GM19239 (cell line): ENCODE results near the gene SACS.
"Not testable (repeated sequence)": the region's sequence is repeated elsewhere in the genome, so short reads cannot be mapped to it uniquely, and the experiment has no call there.

Source experiments
- DNase-seq: peaks from one replicate; pipeline ENCODE4 v3.0.0; 2011; ENCODE audit warnings: low spot score; ENCODE audit not compliant: insufficient read length
- FAIRE-seq: peaks from 2 replicates; lab custom pipeline; 2011; peaks lifted over from hg19 to GRCh38; lab: Jason Lieb, UNC

SACS gene

DNA sequence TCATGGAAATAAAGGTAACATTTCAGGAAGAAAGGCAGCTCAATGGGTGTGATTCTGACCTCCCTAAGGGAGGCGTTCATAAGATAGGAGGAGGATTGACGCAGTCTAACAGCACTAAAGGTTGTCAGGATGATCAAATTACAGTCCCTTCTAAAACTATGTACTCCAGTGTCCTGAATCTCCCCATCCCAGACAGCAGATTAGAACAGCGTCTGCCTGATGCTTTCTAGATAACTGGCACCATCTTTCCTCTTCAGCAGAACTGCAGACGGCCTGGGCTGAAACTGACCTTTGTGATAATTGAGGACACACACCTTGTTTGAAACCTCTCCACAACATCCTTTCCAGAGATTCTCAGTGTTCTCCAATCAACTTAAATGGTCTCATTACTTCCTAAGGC lies 25.5 kb upstream of the SACS start:
- DNase-seq (no peak), FAIRE-seq (no peak)

DNA sequence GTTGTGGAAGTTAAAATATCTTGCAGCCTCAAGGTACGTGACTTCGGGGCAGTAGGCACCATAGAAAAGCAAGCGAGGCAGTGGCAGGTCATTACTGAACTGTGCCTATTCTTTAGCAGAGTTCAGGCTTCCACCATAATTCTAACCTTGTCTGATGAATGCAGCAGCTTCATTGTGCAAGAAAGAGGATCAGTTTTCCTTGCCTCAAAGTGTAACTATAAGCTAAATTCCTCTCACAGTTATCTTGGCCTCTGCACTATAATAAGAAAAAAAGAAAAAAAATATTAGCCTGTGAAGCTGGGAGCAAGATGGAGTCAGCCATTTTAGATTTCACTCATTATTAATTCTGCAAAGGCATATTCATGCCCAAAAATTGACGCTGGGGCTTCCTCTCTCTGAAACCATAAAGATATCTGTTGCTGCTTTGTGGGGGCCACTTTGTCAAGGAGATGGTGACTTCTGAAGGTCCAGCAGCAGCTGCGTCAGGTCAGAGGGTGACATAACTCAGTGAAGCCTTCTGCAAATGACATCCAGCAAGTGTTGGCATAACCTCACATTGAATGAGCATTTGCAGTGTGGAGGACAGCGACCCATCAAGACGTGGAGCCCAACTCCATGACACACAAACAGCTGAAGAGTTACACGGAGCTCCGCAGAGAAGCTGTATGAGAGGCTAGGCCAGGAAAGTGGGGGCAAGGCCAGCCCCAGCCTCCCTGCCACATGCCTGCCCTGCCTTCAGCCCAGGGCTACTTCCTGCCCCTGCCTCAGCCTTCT lies 23.1 kb upstream of the SACS start:
- no peak for FAIRE-seq
- no peak for DNase-seq

DNA sequence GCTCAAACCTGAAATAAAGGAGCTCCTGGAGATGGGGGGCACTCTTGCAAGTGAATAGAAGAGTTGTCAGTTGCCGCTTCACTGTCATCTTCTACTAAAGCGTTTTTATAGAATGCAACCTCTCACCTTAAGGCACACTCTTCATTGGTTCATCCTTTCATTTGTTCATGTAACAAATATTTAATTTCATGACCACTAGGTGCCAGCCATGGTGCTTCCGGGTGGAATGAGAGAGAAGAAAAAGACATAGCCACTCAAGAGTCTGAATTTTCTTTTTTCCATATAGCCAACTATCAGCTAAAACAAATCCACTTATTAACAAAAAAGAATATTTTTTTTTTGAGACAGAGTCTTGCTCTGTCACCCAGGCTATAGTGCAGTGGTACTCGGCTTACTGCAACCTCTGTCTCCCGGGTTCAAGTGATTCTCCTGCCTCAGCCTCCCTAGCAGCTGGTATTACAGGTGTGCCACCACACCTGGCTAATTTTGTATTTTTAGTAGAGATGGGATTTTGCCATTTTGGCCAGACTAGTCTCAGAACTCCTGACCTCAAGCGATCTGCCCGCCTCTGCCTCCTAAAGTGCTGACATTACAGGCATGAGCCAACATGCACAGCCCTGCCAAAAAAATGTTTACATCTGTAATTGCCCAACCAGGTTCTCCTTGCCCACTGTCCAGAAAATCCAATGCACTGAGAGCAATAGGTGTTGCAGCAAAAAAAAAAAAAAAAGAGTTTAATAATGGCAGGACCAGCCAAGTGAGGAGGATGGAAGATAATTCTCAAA lies 22.1 kb upstream of the SACS start:
- FAIRE-seq: no peak
- no peak for DNase-seq

DNA sequence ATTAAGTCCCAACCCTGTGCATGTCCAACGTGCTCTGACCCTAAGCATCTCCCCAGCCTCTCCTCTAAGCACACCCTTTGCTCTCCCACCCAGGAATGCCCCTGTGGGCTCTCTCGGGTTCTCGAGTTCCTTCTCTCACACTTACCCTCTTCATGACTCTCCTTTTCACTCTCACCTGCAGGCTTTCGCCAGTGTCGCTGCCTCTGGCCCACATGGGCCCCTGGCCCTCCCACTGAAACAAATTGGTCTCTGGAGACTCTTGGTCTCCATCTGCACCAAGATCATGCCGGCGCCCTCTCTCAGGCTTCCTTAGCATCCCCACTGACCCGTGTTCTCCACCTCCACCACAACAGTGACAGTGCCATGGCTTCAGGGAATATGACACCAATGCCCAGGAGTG lies 19.6 kb upstream of the SACS start:
- FAIRE-seq: no peak
- no peak for DNase-seq

DNA sequence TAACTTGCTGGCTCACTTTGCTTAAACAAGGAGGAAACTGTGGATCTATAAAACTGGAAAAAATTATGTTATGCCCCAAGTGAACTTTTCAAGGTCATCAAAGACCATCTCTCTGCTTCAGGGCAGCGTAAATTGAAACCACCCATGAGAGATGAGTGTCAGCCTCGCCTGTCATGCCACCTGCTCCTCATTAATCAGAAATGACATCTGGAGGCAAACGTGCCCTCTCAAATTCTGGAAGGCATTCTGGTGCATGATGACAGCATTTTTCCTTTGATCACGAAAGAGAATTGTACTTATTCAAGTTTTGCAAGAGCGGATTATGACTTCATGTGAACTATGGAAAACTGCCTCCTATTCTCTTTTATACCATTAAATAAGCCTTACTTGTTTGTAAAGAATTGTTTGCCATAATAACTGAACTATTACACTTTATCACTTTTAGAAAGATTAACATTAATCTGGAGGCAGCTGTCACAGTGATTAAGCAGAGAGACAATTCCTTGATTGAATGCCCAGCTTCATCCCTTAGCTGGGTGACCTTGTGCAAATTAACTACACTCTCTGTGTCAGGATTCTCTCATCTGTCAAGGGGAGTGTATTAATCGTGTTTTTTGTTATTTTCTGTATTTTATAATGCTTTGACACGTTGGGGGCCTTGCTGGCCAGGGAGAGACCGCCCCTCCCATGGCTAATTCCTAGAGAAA lies 17.0 kb upstream of the SACS start:
- no peak for FAIRE-seq
- no peak for DNase-seq

DNA sequence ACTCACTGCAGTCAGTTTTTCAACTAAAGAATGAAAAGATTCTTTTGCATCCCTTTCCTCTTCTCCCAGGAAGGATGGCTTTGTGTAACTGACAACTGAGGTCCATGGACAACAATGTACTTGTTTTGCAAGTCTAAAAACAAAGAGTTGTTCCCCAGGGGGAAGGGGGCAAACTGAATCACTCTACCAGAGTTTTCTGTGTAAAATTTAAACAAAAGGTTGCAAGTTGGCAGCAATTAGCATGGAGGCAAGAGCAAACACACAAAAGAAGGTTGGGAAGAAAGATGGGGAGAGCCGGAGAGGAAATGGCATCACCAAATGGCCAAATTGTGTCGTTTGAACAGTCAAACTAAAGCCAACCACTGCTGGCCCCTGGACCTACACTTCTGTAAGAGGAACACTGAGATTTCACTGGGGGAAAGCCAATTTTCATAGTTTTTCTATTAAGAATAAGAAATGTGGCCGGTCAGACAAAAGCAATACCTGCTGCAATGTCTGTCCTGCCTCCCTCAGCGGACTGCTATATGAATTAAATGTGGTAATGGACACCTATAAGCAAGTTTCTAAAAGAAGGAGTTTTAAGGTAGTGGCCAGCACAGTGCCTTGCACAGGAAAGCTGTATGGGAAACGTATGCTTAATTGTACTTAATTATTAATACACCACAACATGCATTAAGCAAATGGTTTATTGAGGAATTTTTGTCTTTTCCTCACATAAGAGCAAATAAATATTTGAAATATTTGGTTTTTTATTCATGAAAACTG lies 16.1 kb upstream of the SACS start:
- FAIRE-seq (no peak), DNase-seq (no peak)

DNA sequence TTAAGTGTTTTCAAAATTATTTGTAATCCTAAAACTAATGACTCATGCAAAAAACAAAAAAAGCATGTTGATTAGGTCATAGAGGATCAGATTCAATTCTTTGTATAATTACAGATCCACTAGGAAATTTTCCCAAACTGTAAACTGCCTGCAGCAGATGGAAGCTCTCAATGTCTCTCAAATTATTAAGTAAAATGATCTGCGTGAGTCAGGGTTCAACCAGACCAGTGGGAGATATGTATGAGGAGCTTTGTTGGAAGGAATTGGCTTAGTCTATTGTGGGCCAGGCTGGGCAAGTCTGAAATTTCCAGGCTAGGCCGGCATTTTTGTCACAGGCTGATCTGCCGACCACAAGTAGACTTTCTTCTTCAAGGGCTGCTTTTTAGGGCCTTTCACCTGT lies 14.4 kb upstream of the SACS start:
- FAIRE-seq (no peak), DNase-seq (no peak)

DNA sequence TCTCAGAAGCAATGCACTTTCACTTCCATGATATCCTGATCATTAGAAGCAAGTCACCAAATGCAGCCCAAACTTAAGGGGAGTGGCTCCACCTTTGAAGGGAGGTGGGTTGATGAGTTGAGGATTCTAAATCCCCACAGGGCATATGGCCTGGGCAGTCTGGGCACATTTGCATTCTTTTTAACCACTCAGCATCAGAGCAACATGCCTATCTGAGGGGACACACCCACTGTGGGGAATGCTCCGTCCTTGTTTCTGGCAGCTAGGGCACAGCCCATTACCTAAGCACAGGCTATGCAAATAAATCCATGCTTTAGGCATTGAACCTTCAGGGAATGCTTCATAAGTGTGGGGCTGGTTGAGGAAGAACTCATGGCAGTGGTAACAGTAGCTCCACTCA lies 12.3 kb upstream of the SACS start:
- no peak for FAIRE-seq
- no peak for DNase-seq

DNA sequence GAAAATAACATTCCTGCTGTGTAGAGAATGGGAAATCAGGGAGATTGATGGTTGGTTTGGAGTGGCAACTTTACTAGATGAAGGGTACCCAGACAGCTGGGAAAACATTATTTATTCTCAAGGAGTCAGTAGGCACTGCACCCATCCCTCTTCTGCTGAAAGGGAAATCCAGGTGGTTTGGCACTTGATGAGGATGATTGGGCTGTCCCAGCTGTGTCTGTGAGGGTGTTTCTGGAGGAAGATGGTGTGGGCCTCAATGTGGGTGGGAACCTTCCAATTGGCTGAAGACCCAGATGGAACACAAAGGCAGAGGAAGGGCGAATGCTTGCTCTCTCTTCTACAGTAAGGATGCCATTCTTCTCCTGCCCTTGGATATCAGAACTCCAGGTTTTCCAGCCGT lies 10.4 kb upstream of the SACS start:
- no peak for FAIRE-seq
- DNase-seq: no peak

DNA sequence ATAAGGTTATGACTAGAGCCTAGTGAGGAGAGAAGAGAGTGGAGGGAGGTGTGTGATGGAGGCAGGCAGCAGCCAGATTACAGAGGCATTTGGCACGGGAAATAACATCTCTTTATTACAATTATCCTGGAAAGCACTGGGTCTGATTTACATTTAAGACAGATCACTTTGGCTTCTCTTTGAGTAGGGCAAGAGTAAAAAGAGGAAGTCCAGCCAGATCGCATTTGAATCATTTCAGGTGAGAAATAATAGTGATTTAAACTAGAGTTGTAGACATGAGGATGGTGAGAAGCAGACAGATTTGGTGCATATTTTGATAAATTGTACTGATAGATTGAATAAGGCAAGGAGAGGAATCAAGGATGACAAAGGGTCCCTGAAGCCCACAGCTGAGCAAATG lies 9.6 kb upstream of the SACS start:
- no peak for FAIRE-seq
- DNase-seq: no peak

DNA sequence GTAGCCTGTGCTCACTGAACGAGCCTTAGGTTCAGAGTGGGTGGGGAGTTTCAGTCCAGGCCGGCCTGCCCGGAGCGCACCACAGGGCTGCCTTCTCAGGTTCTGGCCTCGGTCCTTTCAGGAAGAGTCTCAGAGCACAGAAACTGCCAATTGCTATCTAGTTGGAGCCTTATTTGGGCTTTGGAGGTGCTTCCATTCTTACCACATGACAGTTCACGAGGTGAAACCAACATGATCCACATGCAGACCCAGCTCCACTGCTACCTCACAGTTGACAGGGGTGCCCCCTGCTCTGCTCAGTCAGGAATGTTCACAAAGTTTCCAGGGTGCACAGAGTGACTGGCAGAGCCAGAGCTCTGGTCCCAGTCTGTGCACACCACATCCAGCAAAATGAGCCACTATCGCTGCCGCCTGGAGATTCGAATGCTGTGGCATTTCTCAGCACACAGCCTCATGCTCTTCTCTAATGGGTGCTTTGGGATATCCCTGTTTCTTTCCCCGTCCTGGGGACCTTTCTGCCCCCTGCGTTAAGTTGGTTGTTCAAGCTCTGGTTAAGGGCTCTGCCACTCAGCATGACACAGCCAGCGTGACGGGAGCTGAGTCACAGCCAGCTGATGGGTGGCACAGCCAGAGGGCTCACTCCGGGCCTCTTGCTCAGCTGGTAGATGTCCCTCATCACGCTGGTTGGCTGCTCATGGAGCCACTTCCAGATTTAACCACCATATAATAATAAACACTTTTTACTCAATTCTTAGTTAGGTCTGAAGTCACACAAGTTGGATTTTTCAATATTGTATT lies 7.5 kb upstream of the SACS start:
- no peak for FAIRE-seq
- DNase-seq: no peak

DNA sequence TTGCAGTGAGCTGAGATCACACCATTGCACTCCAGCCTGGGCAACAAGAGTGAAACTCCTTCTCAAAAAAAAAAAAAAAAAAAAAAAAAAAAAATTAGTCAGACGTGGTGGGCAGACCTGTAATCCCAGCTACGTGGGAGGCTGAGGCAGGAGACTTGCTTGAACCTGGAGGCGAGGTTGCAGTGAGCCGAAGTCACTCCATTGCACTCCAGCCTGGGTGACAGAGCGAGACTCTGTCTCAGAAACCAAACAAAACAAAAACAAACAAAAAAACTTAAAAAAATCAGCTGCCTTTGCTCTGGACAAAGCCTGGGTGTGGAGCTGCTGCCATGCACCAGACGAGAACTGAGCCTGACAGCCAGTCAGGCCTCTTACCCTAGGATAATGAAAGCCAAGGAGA lies 6.8 kb upstream of the SACS start:
- DNase-seq, FAIRE-seq: not testable (repeated sequence)

DNA sequence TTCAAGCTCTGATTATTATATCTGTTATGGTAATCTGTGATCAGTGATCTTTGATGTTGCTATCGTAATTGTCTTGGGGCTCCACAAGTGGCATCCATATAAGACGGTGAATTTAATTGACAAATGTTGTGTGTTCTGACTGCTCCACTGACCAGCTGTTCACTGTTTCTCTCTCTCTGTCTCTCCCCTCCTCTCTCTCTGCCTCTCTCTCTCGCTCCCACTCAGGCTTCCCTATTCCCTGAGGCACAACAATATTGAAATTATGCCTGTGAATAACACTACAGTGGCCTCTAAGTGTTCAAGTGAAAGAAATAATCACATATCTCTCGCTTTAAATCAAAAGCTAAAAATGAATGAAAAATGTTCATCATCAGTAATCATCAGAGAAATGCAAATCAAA lies 4.4 kb upstream of the SACS start:
- FAIRE-seq (no peak), DNase-seq (no peak)

DNA sequence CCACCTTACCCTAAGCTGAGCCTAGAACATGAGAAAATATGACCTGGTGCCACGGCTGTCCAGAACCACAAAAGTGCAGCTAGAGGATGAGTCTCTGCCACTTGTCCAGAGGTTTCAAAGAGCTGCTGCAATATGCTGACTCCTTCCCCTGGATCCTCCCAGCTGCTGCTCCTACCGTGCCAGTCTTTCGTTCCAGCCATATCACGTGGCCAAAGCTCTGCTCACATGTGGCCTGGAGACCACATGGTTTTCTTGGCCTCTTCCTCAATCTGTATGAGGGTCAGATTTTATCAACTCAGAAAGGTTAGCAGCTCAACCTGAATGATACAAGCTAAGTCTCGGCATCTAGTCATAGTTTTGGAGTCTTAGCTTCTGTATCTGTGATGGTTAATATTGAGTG lies 3.2 kb upstream of the SACS start:
- DNase-seq (no peak), FAIRE-seq (no peak)

DNA sequence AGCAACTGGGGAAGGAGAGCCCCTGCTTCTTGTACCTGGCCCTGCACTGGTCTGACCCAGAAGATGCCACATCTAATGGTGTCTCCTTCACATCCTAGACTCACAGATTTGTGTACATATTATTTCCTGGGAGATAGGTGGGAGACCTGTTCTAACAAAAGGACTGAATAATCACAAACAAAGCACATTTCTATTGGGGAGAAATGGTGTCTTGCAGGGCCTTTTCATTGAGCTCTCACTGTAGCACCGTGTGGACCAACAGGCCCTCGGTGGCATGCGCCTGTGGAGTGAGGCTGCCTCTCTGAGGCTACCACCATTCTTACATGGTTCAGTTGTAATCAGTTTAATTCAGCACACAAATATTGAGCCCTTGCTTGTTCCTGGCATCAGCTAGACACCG lies 989 bp upstream of the SACS start:
- FAIRE-seq: no peak
- DNase-seq: no peak

DNA sequence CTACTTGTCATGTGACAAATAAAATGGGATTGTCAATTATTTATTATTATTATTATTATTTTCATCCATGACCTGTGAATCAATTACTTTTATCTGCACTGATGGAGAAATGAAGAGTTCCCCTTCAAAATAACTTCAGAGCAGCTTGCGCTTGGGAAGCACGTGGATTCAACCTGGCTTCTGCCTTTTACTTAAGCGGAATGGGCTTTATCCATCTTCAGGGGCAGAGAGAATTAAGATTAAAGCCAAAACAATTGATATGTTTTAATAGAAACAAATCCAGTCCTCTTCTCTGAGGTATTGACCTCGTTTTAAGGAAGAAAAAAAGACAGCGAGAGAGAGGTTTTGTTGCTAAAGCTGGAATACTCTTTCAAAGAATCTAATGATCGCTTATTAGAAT lies 876 bp downstream of the SACS start:
- DNase-seq (no peak), FAIRE-seq (no peak)

DNA sequence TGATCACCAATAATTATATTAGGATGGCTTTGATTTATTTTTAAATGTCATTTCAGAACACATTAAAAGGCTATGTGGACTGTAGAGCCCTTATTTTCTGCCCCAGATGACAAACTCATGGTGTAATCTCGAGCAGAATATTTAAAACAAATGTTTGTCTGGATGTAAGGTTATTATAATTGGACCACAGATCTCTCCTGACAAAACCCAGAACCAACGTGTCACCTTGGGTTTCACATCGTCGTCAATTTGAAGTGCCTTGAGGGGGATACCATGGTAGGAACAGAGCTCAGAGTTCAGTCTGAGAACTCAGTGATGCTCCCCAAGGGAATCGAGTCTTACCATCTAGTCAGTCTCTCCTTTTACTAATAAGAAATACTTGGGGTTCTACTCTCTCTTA lies 2.8 kb downstream of the SACS start:
- FAIRE-seq: no peak

DNA sequence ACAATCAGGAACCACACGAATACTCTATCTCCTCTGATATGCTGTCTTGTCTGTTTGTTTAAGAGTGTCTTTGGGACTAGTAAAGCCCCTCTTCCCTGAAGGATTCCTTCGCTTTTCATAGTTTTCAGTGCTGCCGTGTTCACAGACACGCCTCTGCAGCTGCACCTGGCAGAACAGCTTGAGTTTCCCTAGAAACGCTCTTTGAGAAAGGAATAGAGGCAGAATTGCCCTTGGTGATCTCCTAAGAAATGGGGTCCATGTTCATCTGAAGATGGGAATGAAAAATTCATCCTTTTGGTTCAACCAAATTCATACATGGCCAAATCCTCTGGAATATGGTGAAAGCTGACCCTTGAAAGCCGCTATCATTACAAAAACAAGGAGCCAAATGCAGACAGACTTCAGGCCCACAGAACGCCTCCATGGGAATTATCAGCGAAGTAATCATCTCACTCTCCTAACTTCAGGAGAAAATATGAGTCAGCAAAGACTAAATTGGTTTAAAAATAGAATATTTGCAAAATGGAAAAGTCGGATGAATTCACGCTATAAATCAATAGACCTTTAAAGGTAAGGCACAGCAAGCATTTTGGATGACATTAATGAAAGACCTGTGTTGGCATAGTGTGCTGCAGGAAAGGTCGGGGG lies 5.5 kb downstream of the SACS start:
- FAIRE-seq: no peak
- no peak for DNase-seq

More for the DNA sequence above, 2.8 kb downstream of the SACS start:
- no peak for DNase-seq

DNA sequence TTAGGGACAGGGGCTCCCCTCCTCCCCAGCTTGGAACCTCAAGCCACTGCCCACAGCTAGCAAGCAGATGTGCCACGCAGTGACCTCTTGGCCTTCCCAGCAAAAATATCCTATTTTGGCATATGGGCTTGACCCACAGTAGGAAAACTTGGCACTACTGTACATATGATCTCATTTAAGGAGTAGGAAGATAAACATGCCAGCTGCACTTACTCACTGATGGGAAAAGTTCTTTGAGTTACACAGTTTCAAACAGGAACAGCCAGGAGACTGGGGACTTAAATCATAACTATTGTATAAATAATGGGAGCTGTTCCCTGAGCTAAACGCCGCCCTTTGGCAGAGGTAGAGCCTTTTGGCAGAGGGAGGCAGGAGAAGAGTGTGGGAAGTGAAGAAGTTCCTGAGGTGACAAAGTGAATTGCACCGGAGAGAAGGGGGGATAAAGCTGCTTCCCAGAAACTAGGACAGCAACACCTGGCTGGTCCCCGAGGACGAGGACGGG lies 6.1 kb downstream of the SACS start:
- DNase-seq (no peak), FAIRE-seq (no peak)
